22Rv1 (cell line): ENCODE measurements around the gene SELENOW.
"Not testable (repeated sequence)": the region's sequence is repeated elsewhere in the genome, so short reads cannot be mapped to it uniquely, and the experiment has no call there.

Source experiments
- H3K27ac ChIP-seq: fragments of 450-650 bp; 2 replicates; pipeline ENCODE4 v1.5.1; 2017
- CTCF ChIP-seq: fragments of 450-650 bp; IDR thresholded peaks from 2 replicates; pipeline ENCODE4 v1.5.1; 2017; ENCODE audit warnings: mild to moderate bottlenecking
- ZFX ChIP-seq: fragments of 450-650 bp; IDR thresholded peaks from 2 replicates; pipeline ENCODE4 v1.6.1; 2017; ENCODE audit warnings: antibody characterized with exemption, borderline replicate concordance

SELENOW gene

GRCh38 chr19:47757617-47758442, 20.7 kb upstream of the SELENOW start:
- no peak overlapping the region for H3K27ac ChIP-seq
- TF ChIP-seq ZFX (no peak), CTCF (no peak)

- TF ChIP-seq ZFX, result no peak
- TF ChIP-seq CTCF, result no peak
- H3K27ac ChIP-seq, result no peak overlapping the region
These were observed 20.1 kb upstream of the SELENOW start for GRCh38 chr19:47758443-47758804.

GRCh38 chr19:47760632-47760999, 17.9 kb upstream of the SELENOW start:
- no peak overlapping the region for H3K27ac ChIP-seq
- TF ChIP-seq CTCF, result no peak
- no peak for TF ChIP-seq ZFX

- H3K27ac ChIP-seq, result no peak overlapping the region
These were observed 16.9 kb upstream of the SELENOW start for GRCh38 chr19:47761566-47761965.

GRCh38 chr19:47762151-47762550, 16.4 kb upstream of the SELENOW start:
- H3K27ac ChIP-seq, result no peak overlapping the region
- no peak for TF ChIP-seq ZFX
- TF ChIP-seq CTCF, result no peak

More at GRCh38 chr19:47761566-47761965, 16.9 kb upstream of the SELENOW start:
- no peak for TF ChIP-seq ZFX
- TF ChIP-seq CTCF, result no peak

- TF ChIP-seq CTCF, result no peak
- TF ChIP-seq ZFX, result no peak
These were observed 15.7 kb upstream of the SELENOW start for GRCh38 chr19:47762615-47763308.

GRCh38 chr19:47764705-47765104, 13.8 kb upstream of the SELENOW start:
- H3K27ac ChIP-seq, result not testable (repeated sequence)

More at GRCh38 chr19:47762615-47763308, 15.7 kb upstream of the SELENOW start:
- H3K27ac ChIP-seq, result no peak overlapping the region
